Activated naive CD4-positive, alpha-beta T cell treated with anti-CD3 and anti-CD28 coated beads, Interleukin-2, amount 50 U/mL, for 24 hours (primary cell): ENCODE results near the gene NFATC1.

Experiments used
- H3K27ac Mint-ChIP-seq: one replicate; pipeline ENCODE4 v1.8.0; 2021; ENCODE audit warnings: mild to moderate bottlenecking, mixed read lengths
- H3K27me3 Mint-ChIP-seq: one replicate; pipeline ENCODE4 v1.8.0; 2021; ENCODE audit warnings: mixed read lengths
- H3K36me3 Mint-ChIP-seq: one replicate; pipeline ENCODE4 v1.8.0; 2021; ENCODE audit warnings: mixed read lengths
- H3K4me1 Mint-ChIP-seq: one replicate; pipeline ENCODE4 v1.8.0; 2021; ENCODE audit warnings: mixed read lengths
- H3K4me3 Mint-ChIP-seq: one replicate; pipeline ENCODE4 v1.8.0; 2021; ENCODE audit warnings: mild to moderate bottlenecking, mixed read lengths
- H3K9me3 Mint-ChIP-seq: one replicate; pipeline ENCODE4 v1.8.0; 2021; ENCODE audit warnings: mixed read lengths

The NFATC1 gene

GRCh38 chr18:79394534-79395307, 1.0 kb upstream of the NFATC1 start:
- Mint-ChIP-seq H3K4me3 (peak overlapping the region; percentile 87), H3K36me3 (peaks cover 3% of the 10 kb centered on the region), H3K9me3 (no peaks in the 10 kb centered on the region), H3K27ac (peak overlapping the region; percentile 98), H3K27me3 (no peaks in the 10 kb centered on the region), H3K4me1 (peaks cover 50% of the 10 kb centered on the region)

- Mint-ChIP-seq H3K36me3 (peaks cover 3% of the 10 kb centered on the region), H3K27me3 (no peaks in the 10 kb centered on the region), H3K27ac (peak overlapping the region; percentile 98), H3K4me1 (peaks cover 48% of the 10 kb centered on the region), H3K9me3 (no peaks in the 10 kb centered on the region), H3K4me3 (peak overlapping the region; percentile 87)
Observed at GRCh38 chr18:79395308-79395640, 456 bp upstream of the NFATC1 start.

- Mint-ChIP-seq H3K4me3 (peak overlapping the region; percentile 87), H3K9me3 (no peaks in the 10 kb centered on the region), H3K27ac (no peak overlapping the region), H3K27me3 (no peaks in the 10 kb centered on the region), H3K4me1 (peaks cover 48% of the 10 kb centered on the region), H3K36me3 (peaks cover 3% of the 10 kb centered on the region)
Observed at GRCh38 chr18:79396431-79397246, 909 bp downstream of the NFATC1 start.

GRCh38 chr18:79397247-79397829, 1.6 kb downstream of the NFATC1 start:
- no peaks in the 10 kb centered on the region for H3K9me3 Mint-ChIP-seq
- no peaks in the 10 kb centered on the region for H3K27me3 Mint-ChIP-seq
- no peak overlapping the region for H3K27ac Mint-ChIP-seq
- peaks cover 50% of the 10 kb centered on the region for H3K4me1 Mint-ChIP-seq
- peak overlapping the region; percentile 87 for H3K4me3 Mint-ChIP-seq
- peaks cover 3% of the 10 kb centered on the region for H3K36me3 Mint-ChIP-seq

GRCh38 chr18:79397830-79398761, 2.4 kb downstream of the NFATC1 start:
- no peaks in the 10 kb centered on the region for H3K9me3 Mint-ChIP-seq
- H3K36me3 Mint-ChIP-seq, result peaks cover 5% of the 10 kb centered on the region
- H3K4me1 Mint-ChIP-seq, result peaks cover 50% of the 10 kb centered on the region
- peak overlapping the region; percentile 87 for H3K4me3 Mint-ChIP-seq
- H3K27ac Mint-ChIP-seq, result no peak overlapping the region
- no peaks in the 10 kb centered on the region for H3K27me3 Mint-ChIP-seq

- Mint-ChIP-seq H3K9me3 (no peaks in the 10 kb centered on the region), H3K27ac (peak overlapping the region; percentile 91), H3K36me3 (peaks cover 5% of the 10 kb centered on the region), H3K4me1 (peaks cover 57% of the 10 kb centered on the region), H3K27me3 (no peaks in the 10 kb centered on the region), H3K4me3 (peak overlapping the region; percentile 87)
Observed at GRCh38 chr18:79399275-79400081, 3.7 kb downstream of the NFATC1 start.

GRCh38 chr18:79400091-79400590, 4.4 kb downstream of the NFATC1 start:
- no peak overlapping the region for H3K27ac Mint-ChIP-seq
- no peak overlapping the region for H3K4me3 Mint-ChIP-seq
- H3K27me3 Mint-ChIP-seq, result no peaks in the 10 kb centered on the region
- H3K36me3 Mint-ChIP-seq, result peaks cover 5% of the 10 kb centered on the region
- no peaks in the 10 kb centered on the region for H3K9me3 Mint-ChIP-seq
- H3K4me1 Mint-ChIP-seq, result peaks cover 64% of the 10 kb centered on the region

- H3K4me1 Mint-ChIP-seq, result peaks cover 68% of the 10 kb centered on the region
- peaks cover 5% of the 10 kb centered on the region for H3K36me3 Mint-ChIP-seq
- no peaks in the 10 kb centered on the region for H3K9me3 Mint-ChIP-seq
- H3K4me3 Mint-ChIP-seq, result peak overlapping the region; percentile 89
- H3K27me3 Mint-ChIP-seq, result no peaks in the 10 kb centered on the region
- H3K27ac Mint-ChIP-seq, result peak overlapping the region; percentile 95
Observed at GRCh38 chr18:79400591-79401381, 5.1 kb downstream of the NFATC1 start.

- Mint-ChIP-seq H3K4me3 (peak overlapping the region; percentile 89), H3K36me3 (peaks cover 9% of the 10 kb centered on the region), H3K27me3 (no peaks in the 10 kb centered on the region), H3K9me3 (no peaks in the 10 kb centered on the region), H3K27ac (peak overlapping the region; percentile 95), H3K4me1 (peaks cover 77% of the 10 kb centered on the region)
Observed at GRCh38 chr18:79401494-79402208, 5.9 kb downstream of the NFATC1 start.

- Mint-ChIP-seq H3K4me1 (peaks cover 79% of the 10 kb centered on the region), H3K36me3 (peaks cover 9% of the 10 kb centered on the region), H3K9me3 (no peaks in the 10 kb centered on the region), H3K27ac (peak overlapping the region; percentile 87), H3K4me3 (peak overlapping the region; percentile 89), H3K27me3 (no peaks in the 10 kb centered on the region)
Observed at GRCh38 chr18:79402209-79402576, 6.5 kb downstream of the NFATC1 start.

- Mint-ChIP-seq H3K27ac (peak overlapping the region; percentile 87), H3K36me3 (peaks cover 13% of the 10 kb centered on the region), H3K9me3 (no peaks in the 10 kb centered on the region), H3K4me3 (peak overlapping the region; percentile 89), H3K4me1 (peaks cover 79% of the 10 kb centered on the region), H3K27me3 (no peaks in the 10 kb centered on the region)
Observed at GRCh38 chr18:79402977-79403722, 7.4 kb downstream of the NFATC1 start.

GRCh38 chr18:79403723-79404566, 8.2 kb downstream of the NFATC1 start:
- H3K27ac Mint-ChIP-seq, result peak overlapping the region; percentile 87
- H3K4me3 Mint-ChIP-seq, result peak overlapping the region; percentile 89
- H3K9me3 Mint-ChIP-seq, result no peaks in the 10 kb centered on the region
- H3K36me3 Mint-ChIP-seq, result peaks cover 11% of the 10 kb centered on the region
- no peaks in the 10 kb centered on the region for H3K27me3 Mint-ChIP-seq
- H3K4me1 Mint-ChIP-seq, result peaks cover 71% of the 10 kb centered on the region
